ENCODE results near the gene DOK6.

DNA sequence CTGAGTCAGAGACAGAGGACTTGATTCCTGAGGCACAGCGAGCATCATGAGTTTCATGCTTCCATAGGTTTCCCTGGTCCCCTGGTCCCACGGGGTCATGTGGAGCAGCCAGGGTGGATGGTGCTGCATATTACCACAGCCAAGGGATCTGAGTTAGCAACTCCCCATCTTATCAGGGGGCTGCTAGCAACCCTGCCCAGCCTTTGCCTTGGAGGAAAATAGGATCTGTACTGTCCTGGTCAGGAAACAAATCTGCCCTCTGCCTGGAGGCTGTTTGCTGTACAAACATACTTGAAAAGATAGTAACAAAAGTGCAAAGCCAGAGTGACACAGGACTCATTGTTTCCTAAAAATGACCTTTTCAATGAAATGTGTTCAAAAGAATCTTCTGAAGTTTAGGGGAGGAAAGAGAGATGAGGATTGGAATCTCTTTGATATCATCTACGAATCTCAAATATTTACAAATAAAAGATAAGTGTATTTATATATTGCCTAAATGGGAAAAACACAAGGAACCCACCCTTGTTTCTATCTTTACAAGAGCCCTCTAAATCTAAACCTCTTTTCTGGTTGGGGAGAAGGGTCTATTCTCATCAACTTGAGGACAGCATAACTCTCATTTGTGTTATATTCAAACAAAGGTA is 352.2 kb downstream of the DOK6 start:
- no peak for TF ChIP-seq POLR2A (IDR thresholded peaks at IDR 0.05; ENCODE audit: low read depth, low read length)
- no peak for TF ChIP-seq POLR2AphosphoS5 (IDR thresholded peaks at IDR 0.05; ENCODE audit: low read depth, low read length)
- TF ChIP-seq PAX5 (IDR thresholded peaks at IDR 0.05; ENCODE audit: insufficient read depth, low read length, severe bottlenecking), result no peak
- no peak for TF ChIP-seq TAF1 (IDR thresholded peaks at IDR 0.05; ENCODE audit: low read depth, low read length)

Data from GM12891 (cell line).